GM12875 (cell line): ENCODE measurements around the gene OSMR.
"Not testable (repeated sequence)": the region's sequence is repeated elsewhere in the genome, so short reads cannot be mapped to it uniquely, and the experiment has no call there.

Experiments
- H3K4me3 ChIP-seq: one replicate; pipeline ENCODE4 v1.5.1; 2011; ENCODE audit warnings: low read depth, low read length, control low read depth
- TF ChIP-seq, protein P1 (sequence below): IDR thresholded peaks from 2 replicates; pipeline ENCODE4 v1.5.1; 2011; ENCODE audit warnings: low read depth, mild to moderate bottlenecking, control low read depth, inconsistent platforms, low read length, moderate library complexity, borderline replicate concordance; ENCODE audit not compliant: insufficient read depth

Gene OSMR

DNA sequence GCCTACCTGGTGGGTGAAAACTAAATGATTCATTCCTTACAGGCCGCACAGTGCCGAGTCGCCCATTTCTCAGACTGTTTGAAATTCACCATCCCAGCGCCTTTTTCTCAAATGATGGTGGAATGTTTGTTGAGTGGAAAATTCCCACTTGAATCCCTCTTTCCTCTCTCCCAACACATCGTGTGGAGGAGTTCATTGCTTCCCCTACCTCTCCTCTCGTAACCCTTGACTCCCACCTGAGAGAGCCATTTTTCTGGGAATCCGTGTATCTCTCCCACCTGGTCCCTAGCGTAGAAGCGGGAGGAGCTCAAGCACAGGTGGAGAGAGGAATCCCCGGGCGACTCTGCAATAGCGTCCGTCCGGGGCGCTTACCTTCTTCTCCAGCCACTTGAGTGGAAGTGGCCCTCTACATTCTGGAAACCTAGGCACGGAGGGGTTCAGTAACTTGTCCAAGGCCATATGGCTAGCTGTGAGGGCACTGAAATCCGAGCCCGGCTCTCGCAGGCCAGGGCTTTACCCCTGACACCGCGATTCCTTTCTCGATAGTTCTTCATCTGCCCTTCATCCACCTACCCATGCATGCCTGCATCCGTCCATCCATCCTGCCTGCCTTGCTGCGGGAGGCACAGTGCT lies 683 bp downstream of the OSMR start:
- TF ChIP-seq, protein P1, sequence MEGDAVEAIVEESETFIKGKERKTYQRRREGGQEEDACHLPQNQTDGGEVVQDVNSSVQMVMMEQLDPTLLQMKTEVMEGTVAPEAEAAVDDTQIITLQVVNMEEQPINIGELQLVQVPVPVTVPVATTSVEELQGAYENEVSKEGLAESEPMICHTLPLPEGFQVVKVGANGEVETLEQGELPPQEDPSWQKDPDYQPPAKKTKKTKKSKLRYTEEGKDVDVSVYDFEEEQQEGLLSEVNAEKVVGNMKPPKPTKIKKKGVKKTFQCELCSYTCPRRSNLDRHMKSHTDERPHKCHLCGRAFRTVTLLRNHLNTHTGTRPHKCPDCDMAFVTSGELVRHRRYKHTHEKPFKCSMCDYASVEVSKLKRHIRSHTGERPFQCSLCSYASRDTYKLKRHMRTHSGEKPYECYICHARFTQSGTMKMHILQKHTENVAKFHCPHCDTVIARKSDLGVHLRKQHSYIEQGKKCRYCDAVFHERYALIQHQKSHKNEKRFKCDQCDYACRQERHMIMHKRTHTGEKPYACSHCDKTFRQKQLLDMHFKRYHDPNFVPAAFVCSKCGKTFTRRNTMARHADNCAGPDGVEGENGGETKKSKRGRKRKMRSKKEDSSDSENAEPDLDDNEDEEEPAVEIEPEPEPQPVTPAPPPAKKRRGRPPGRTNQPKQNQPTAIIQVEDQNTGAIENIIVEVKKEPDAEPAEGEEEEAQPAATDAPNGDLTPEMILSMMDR: no peak
- H3K4me3 ChIP-seq: no peak overlapping the region

DNA sequence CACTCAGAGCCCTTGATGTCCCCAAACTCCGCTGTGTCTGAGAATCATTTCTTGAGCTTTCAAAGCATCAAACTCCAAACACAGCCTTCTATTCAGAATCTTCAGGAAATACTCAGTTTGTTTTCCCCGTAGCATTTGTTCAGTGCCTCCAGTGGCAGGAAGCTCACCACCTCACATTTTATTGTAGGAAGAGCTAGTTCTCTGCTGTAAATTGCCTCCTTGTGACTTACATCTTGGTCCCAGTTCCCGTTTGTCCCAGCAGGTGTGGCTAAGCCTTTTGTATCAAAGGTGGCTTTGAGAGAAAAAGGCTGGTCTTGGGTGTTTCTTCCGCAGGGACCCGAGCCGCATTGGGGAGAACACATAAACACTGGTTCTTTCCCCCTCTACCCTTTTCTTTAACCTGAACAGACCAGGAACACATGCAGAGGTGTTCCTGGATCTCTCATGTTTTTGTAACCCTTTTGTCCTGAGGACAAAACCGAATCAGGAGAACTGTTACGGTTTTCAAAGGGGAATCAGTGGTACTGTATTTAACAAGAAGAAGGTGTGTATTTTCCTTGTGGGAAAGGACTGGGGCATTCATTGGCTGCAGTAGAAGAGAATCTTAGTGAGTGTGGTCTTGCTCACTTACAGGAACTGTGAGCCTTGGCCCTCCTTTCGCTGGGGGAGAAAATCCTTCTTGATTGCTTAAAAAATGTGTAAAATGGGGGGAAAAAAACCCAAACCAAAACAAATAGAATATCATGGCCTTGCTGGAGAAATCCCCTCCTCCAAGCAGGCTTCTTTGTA lies 1.9 kb downstream of the OSMR start:
- no peak overlapping the region for H3K4me3 ChIP-seq

DNA sequence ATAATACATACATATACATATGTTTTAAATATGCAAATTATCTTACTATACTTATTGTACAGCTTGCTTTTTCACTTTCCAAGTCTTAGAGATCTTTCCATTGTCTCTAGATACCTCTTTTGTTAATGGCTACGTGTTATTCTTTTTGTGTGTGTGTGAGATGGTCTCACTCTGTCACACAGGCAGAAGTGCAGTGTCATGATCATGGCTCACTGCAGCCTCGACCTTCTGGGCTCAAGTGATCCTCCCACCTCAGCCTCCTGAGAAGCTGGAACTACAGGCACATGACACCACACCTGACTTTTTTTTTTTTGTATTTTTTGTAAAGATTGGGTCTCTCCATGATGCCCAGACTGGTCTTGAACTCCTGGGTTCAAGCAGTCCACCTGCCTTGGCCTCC lies 2.8 kb downstream of the OSMR start:
- TF ChIP-seq, protein P1: no peak
- H3K4me3 ChIP-seq: no peak overlapping the region

More for the DNA sequence above, 1.9 kb downstream of the OSMR start:
- TF ChIP-seq, protein P1: no peak

DNA sequence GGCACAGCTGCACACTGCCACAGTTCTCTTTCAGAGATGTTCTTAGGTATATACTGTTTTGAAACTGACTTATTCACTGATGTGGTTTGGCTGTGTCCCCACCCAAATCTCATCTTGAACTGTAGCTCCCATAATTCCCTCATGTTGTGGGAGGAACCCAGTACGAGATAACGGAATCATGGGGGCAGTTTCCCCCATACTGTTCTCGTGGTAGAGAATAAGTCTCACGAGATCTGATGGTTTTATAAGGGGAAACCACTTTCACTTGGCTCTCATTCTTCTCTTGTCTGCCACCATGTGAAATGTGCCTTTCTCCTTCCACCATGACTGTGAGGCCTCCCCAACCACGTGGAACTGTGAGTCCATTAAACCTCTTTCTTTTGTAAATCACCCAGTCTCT lies 5.8 kb downstream of the OSMR start:
- not testable (repeated sequence) for H3K4me3 ChIP-seq

DNA sequence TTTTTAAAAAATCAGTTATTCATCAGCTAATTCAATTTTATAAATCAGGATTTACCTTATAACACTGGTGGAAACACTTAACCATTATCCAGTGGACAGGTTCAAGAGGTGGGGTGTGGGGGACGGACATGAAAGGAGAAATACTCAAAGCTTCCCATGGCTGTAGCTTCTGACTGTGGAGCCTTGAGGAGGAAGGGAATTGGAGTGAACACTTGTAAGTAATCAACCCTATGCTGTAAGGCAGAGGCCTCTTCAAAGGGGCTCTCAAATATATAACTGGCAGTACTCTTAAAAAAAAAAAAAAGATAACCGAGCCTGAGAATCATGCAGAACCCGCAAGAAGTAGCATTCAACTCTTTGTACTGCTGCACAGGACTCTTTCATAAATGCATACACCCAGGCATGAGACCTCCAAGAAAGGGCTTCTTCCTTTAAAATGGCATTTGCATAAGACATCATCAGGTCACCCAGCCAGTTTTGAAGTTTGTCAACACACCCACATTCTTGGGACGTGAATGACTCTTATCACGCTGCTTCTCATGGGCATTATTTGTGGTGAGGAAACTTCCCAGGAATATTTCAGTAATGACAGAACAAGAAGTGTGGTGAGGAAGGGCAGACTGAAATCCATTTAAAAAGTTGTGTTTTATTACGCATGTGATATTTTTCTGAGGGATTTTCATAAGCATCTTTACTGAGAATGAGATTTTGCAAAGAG lies 8.1 kb downstream of the OSMR start:
- TF ChIP-seq, protein P1: no peak
- H3K4me3 ChIP-seq: no peak overlapping the region

DNA sequence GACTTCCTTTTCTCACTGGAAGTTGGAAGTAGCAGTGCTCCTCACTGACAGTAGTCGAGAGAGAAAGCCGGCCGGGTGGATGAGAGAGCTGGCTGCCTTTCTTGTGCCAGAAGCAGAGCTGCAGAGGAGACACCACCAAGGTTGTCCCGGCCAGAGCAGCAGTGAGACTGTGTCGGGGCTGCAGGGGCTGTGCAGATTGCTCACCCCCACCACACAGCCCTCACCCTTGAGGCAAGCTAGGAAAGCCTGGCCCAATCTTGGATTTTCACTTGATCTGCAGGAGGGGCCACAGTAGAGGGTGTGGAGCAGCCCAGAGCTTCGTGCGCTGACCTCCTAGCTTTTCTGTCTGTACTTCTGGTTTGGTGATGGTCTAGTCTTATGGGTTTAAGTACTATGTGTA lies 9.1 kb downstream of the OSMR start:
- no peak overlapping the region for H3K4me3 ChIP-seq
- TF ChIP-seq, protein P1: no peak

DNA sequence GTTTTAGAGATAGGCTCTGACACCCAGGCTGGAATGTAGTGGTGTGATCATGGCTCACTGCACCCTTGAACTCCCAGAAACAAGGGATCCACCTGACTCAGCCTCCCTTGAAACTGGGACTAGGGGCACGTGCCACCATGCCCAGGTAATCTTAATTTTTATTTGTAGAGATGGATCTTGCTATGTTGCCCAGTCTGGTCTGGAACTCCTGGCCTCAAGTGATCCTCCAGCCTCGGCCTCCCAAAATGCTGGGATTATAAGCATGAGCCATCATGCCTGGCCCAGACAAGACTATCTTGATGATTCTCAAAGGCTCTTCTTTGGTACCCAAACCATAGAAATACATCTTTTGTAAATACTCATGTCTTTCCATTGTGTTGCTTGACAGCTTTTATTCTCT lies 10.8 kb downstream of the OSMR start:
- no peak overlapping the region for H3K4me3 ChIP-seq
- TF ChIP-seq, protein P1: no peak
